IPS-11a (cell line): ENCODE measurements around the gene CSRNP2.
"Not testable (repeated sequence)": the region's sequence is repeated elsewhere in the genome, so short reads cannot be mapped to it uniquely, and the experiment has no call there.

ENCODE experiments used
- H3K4me3 ChIP-seq: one replicate; pipeline ENCODE4 v1.5.1; 2013; ENCODE audit warnings: low read depth, low read length, control low read depth

CSRNP2 gene

DNA sequence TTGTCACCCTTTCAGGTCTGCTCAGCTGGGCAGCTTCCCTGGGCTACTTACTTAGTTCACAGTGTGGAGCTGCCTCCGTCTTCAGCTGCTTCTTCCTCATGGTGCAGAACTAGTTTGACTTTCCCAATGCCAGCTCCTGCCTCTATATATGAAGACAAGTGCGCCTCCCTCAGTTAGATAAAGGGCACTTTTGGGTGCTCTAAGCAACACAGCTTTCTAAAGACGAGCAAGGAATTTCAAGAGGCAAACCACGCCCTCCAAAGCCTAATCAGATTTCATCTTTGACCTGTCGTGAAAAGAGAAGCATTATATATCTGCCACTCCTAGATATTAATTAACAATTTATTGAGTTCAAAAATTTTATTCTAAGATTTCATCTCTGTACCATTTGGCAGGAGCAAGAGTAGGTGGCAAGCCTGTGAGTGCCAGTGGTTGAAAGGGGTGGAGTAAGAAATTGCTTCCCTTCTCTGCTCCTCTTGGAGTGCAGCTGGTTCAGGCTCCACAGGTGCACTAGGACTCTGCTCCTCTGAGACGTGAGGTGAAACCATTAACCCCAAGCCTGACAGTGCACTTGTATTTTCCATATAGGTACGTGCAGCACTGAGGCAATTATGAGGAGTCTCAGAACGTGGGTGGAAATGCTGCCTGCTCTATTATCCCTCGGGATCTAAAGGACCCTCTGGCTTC, 55.1 kb downstream of the CSRNP2 start:
- no peak overlapping the region for H3K4me3 ChIP-seq

DNA sequence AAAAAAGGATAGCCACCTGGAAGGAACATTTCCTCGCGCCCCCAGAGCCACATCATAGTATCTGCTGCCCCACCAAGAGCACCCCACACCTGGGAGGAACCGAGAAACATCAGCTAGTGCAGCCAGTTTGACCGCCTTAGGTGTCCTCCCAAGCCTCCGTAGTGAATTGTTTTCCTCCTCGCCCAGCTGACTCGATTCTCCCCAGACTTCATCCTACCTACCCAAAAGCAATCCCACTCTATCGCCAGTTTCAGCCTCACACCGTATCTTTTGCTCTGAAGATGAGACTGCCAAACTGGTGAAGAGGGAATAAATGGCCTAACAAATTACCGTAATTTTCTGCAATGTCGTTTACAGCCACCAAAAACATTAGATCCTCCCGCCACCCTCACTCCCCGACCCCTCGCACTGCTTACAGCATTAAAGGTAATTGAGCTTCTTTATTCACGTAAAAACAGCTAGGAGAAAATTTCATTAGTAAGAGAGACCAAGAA, 56.0 kb downstream of the CSRNP2 start:
- no peak overlapping the region for H3K4me3 ChIP-seq

- peak within 1 kb of the TSS; percentile 85 for H3K4me3 ChIP-seq
These were observed 57.4 kb downstream of the CSRNP2 start, which contains the start of gene SLC11A2 for GRCh38 chr12:51025836-51026638. Gene SLC11A2, minus strand, starts transcription at chr12:51026384. Its CDS starts 15,656 bp downstream, at chr12:51010728.

- H3K4me3 ChIP-seq = peak overlapping the region; percentile 85
These were observed 58.0 kb downstream of the CSRNP2 start for GRCh38 chr12:51025338-51025835.

- no peak overlapping the region for H3K4me3 ChIP-seq
These were observed 59.6 kb downstream of the CSRNP2 start for GRCh38 chr12:51023625-51024382.

- no peak overlapping the region for H3K4me3 ChIP-seq
These were observed 61.7 kb downstream of the CSRNP2 start for GRCh38 chr12:51021694-51022093.

DNA sequence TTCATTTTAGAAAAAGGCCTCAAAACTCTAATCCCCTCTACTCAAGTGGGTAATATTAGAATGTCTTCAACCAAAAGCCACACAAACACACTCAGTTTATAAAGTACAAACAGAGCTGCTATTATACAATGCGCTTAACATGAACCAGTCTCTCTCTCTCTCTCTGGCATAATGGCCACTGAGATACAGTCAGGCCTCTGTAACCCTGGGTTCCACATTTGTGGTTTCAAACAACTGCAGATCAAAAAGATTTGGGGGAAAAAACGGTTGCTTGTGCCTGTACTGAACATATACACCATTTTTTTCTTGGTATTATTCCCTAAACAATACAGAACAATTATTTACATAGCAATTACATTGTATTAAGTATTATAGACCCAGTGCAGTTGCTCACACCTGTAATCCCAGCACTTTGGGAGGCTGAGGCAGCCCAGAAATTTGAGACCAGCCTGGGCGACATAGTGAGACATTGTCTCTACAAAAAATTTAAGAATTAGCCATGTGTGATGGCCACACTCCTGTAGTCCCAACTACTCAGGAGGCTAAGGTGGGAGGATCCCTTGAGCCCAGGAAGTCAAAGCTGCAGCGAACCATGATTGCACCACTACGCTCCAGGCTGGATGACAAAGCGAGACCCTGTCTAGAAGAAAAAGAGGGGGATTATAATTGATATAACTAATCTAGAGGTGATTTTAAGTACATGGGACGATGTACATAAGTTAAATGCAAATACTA, 62.8 kb downstream of the CSRNP2 start:
- H3K4me3 ChIP-seq = no peak overlapping the region

- no peak overlapping the region for H3K4me3 ChIP-seq
These were observed 63.5 kb downstream of the CSRNP2 start for GRCh38 chr12:51019927-51020326.

GRCh38 chr12:51018956-51019355, 64.4 kb downstream of the CSRNP2 start:
- H3K4me3 ChIP-seq = no peak overlapping the region

- H3K4me3 ChIP-seq = no peak overlapping the region
These were observed 65.9 kb downstream of the CSRNP2 start for GRCh38 chr12:51017452-51017851.

DNA sequence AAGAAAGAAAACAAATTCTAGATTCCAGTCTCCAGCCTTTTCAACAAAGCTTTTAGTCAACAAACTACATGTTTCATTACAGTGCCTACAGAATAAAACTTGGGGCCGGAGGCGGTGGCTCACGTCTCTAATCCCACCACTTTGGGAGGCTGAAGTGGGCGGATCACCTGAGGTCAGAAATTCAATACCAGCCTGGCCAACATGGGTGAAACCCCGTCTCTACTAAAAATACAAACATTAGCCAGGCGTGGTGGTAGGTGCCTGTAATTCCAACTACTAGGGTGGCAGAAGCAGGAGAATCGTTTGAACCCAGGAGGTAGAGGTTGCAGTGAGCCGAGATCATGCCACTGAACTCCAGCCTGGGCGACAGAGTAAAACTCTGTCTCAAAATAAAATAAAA, 68.9 kb downstream of the CSRNP2 start:
- H3K4me3 ChIP-seq = not testable (repeated sequence)

- H3K4me3 ChIP-seq = no peak overlapping the region
These were observed 70.0 kb downstream of the CSRNP2 start for GRCh38 chr12:51013441-51013840.

DNA sequence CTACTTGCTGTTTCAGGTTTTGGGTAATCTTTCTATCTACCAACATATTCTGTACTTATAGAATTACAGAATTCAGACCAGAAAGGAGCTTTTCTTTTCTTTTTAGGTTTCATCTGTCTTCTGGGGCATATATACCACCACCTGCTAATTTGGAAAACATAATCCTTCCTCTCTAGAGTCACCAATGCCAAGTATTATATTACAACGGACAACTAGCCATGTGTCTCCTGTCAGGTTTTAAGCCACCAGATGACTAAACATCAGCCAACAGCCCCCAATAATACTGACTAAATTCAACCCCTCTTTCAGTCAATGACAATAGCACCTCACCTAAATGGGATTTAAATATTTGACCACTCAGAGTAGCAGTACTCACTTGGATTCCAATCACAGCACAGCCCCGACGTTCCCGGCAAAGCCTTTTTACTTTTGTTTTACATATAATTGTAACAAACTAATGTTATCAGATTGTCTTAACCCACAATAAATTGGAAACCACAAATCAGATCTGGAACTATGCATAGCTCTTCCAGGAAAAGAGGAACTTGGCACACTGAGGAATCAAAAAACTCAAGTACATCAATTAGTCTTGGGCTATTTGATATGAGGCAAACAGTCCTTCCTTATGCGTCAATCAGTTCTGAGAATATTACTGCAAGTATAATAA, 70.7 kb downstream of the CSRNP2 start:
- no peak overlapping the region for H3K4me3 ChIP-seq

DNA sequence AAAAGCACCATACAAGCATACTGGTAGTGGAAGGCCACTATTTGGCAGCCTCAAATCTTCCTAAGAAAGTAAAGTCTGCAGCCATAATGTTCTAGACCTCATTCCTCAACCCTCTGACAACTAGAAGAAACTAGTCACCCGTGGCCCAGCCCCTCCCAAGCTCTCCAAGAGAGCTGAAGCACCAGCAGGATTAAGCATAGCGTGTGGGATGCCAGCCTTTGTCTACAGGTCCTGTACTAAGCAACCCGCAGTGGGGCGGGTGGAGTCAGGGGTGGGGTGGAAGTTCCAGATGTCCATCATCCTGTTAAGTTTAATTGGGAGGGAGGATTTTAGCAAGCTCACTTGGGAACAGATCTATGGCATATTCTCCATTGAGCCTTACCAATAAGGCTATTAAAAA, 71.4 kb downstream of the CSRNP2 start:
- no peak overlapping the region for H3K4me3 ChIP-seq
